Nephron (organoid): ENCODE results near the gene ZNF354C.

Source experiments
- H3K27ac Mint-ChIP-seq, 3 experiments: 2 replicates each; pipeline ENCODE4 v1.8.0; 2020; ENCODE audit warnings: mixed read lengths in 3 of 3, mild to moderate bottlenecking in 2 of 3, moderate library complexity in 1 of 3
- H3K27me3 Mint-ChIP-seq: 2 replicates; pipeline ENCODE4 v1.8.0; 2021; ENCODE audit warnings: low read depth, mild to moderate bottlenecking, moderate library complexity, mixed read lengths
- H3K36me3 Mint-ChIP-seq: 2 replicates; pipeline ENCODE4 v1.8.0; 2020; ENCODE audit warnings: low read depth, mixed read lengths
- H3K4me1 Mint-ChIP-seq: 2 replicates; pipeline ENCODE4 v1.8.0; 2020; ENCODE audit warnings: mixed read lengths
- H3K4me3 Mint-ChIP-seq, 3 experiments: 2 replicates each; pipeline ENCODE4 v1.8.0; 2020; ENCODE audit warnings: mild to moderate bottlenecking in 3 of 3, mixed read lengths in 3 of 3, moderate library complexity in 2 of 3
- H3K9me3 Mint-ChIP-seq: 2 replicates; pipeline ENCODE4 v1.8.0; 2020; ENCODE audit warnings: mixed read lengths
- CTCF ChIP-seq, 3 experiments: fragments of 200-600 bp; sonication (generic); IDR thresholded peaks; one replicate each; pipeline ENCODE4 v1.5.0; 2021; ENCODE audit warnings: antibody characterized with exemption in 3 of 3; ENCODE audit not compliant: unreplicated experiment in 3 of 3

Gene ZNF354C

GRCh38 chr5:179131886-179132585 is 71.9 kb downstream of the ZNF354C start:
- Mint-ChIP-seq H3K27me3 (peaks cover 4% of the 10 kb centered on the region), H3K36me3 (peaks cover 15% of the 10 kb centered on the region), H3K27ac (no peak overlapping the region), H3K4me3 (no peak overlapping the region), H3K9me3 (peaks cover 9% of the 10 kb centered on the region), H3K4me1 (peaks cover 5% of the 10 kb centered on the region)
- no peak for TF ChIP-seq CTCF (IDR thresholded peaks at IDR 0.05; ENCODE audit: unreplicated experiment in 3 of 3)

GRCh38 chr5:179132586-179133355 is 72.6 kb downstream of the ZNF354C start:
- Mint-ChIP-seq H3K4me3 (no peak overlapping the region), H3K27me3 (peaks cover 4% of the 10 kb centered on the region), H3K9me3 (peaks cover 8% of the 10 kb centered on the region), H3K36me3 (peaks cover 14% of the 10 kb centered on the region), H3K27ac (no peak overlapping the region), H3K4me1 (peaks cover 5% of the 10 kb centered on the region)
- TF ChIP-seq CTCF (IDR thresholded peaks at IDR 0.05; ENCODE audit: unreplicated experiment in 3 of 3) = no peak
